ENCODE results near the gene CWC15. TPM values are rescaled to one million over a fixed set of nuclear protein-coding genes. Genes with fewer than 3 reads are reported as not detected.

Gene CWC15
- polyA plus RNA-seq, 1 donor (not counting 4 experiments of a cell fraction or from before 2014, with no cell fraction given) = 56.3 TPM

- TF ChIP-seq EZH2 (IDR thresholded peaks at IDR 0.05; ENCODE audit: low read length) (no peak), CTCF (optimal IDR thresholded peaks at IDR 0.05 in 1 of 3, IDR thresholded peaks at IDR 0.05 in 1 of 3, conservative IDR thresholded peaks at IDR 0.05 in 1 of 3; ENCODE audit: extremely low read depth in 1 of 3, insufficient read depth in 2 of 3, low read length in 3 of 3) (no peak)
- no peaks in the 10 kb centered on the region for H3K9me3 ChIP-seq (ENCODE audit: control insufficient read depth, low read depth, low read length)
- H4K20me1 ChIP-seq (ENCODE audit: control insufficient read depth, extremely low read depth, insufficient read depth, low read length) = no peaks in the 10 kb centered on the region
- H3K36me3 ChIP-seq (ENCODE audit: control insufficient read depth in 2 of 2, extremely low read depth in 1 of 2, insufficient read depth in 2 of 2, low read length in 2 of 2) = no peaks in the 10 kb centered on the region
- H3K4me3 ChIP-seq (ENCODE audit: control insufficient read depth in 2 of 3, extremely low read depth in 1 of 3, insufficient read depth in 2 of 3, low read depth in 1 of 3, low read length in 3 of 3) = no peak overlapping the region
- no peaks in the 10 kb centered on the region for H3K9me1 ChIP-seq (ENCODE audit: control insufficient read depth, extremely low read depth, insufficient read depth, low read length)
- DNase-seq (ENCODE audit: low read depth, low spot score) (no peak), FAIRE-seq (no peak)
- H3K27me3 ChIP-seq (ENCODE audit: control insufficient read depth, extremely low read depth, insufficient read depth, low read length) = no peaks in the 10 kb centered on the region
- no peaks in the 10 kb centered on the region for H3K4me1 ChIP-seq (ENCODE audit: control insufficient read depth, extremely low read depth, insufficient read depth, low read length)
- no peak overlapping the region for H2AFZ ChIP-seq (ENCODE audit: control insufficient read depth, low read length)
- no peak overlapping the region for H3K4me2 ChIP-seq (ENCODE audit: control insufficient read depth, extremely low read depth, insufficient read depth, low read depth, low read length)
- H3K9ac ChIP-seq (ENCODE audit: control insufficient read depth, extremely low read depth, insufficient read depth, low read length) = no peak overlapping the region
- no peak overlapping the region for H3K27ac ChIP-seq (ENCODE audit: control insufficient read depth, insufficient read depth, low read length)
- dilution Hi-C loops (cut with MboI; ENCODE audit: extremely low pct_ligation_motif_present, low sequenced_read_pairs) = no loop called here
- no peaks in the 10 kb centered on the region for H3K79me2 ChIP-seq (ENCODE audit: control insufficient read depth, insufficient read depth, low read length)
Observed at GRCh38 chr11:94928117-94928990, 45.0 kb downstream of the CWC15 start.

DNA sequence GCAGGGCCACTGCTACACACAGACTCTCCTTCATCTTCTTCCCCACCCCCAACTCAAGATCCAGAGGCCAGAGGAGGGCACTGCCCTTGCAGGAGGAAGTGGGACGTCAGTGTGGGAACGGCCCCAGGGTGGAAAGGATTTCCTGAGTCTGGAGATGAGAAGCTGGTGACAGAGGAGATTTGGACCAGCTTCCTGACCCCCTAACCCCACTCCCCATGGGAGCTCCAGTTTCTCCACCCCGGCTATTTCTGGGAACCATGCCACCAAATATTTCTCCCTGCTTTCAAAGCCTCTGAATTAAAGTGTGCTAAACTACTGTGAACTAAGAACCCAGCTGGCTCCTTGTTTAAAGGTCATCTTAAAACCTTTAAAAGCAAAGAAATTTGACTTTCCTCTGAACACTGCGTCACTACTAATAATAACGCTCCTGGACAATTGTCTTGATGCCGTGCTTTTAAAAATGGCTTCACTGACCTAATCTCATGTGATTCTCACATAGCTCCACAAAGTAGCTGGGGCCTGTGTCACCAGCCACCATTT lies 46.6 kb downstream of the CWC15 start:
- no peak for FAIRE-seq
- no peaks in the 10 kb centered on the region for H4K20me1 ChIP-seq (ENCODE audit: control insufficient read depth, extremely low read depth, insufficient read depth, low read length)
- no peaks in the 10 kb centered on the region for H3K9me1 ChIP-seq (ENCODE audit: control insufficient read depth, extremely low read depth, insufficient read depth, low read length)
- no peak for TF ChIP-seq EZH2 (IDR thresholded peaks at IDR 0.05; ENCODE audit: low read length)
- TF ChIP-seq CTCF (optimal IDR thresholded peaks at IDR 0.05 in 1 of 3, IDR thresholded peaks at IDR 0.05 in 1 of 3, conservative IDR thresholded peaks at IDR 0.05 in 1 of 3; ENCODE audit: extremely low read depth in 1 of 3, insufficient read depth in 2 of 3, low read length in 3 of 3) = no peak
- H3K36me3 ChIP-seq (ENCODE audit: control insufficient read depth in 2 of 2, extremely low read depth in 1 of 2, insufficient read depth in 2 of 2, low read length in 2 of 2) = no peaks in the 10 kb centered on the region
- no peaks in the 10 kb centered on the region for H3K79me2 ChIP-seq (ENCODE audit: control insufficient read depth, insufficient read depth, low read length)
- no peaks in the 10 kb centered on the region for H3K4me1 ChIP-seq (ENCODE audit: control insufficient read depth, extremely low read depth, insufficient read depth, low read length)
- dilution Hi-C loops (cut with MboI; ENCODE audit: extremely low pct_ligation_motif_present, low sequenced_read_pairs) = no loop called here
- no peak overlapping the region for H3K27ac ChIP-seq (ENCODE audit: control insufficient read depth, insufficient read depth, low read length)
- no peak overlapping the region for H2AFZ ChIP-seq (ENCODE audit: control insufficient read depth, low read length)
- H3K4me3 ChIP-seq (ENCODE audit: control insufficient read depth in 2 of 3, extremely low read depth in 1 of 3, insufficient read depth in 2 of 3, low read depth in 1 of 3, low read length in 3 of 3) = no peak overlapping the region
- H3K9ac ChIP-seq (ENCODE audit: control insufficient read depth, extremely low read depth, insufficient read depth, low read length) = no peak overlapping the region
- H3K9me3 ChIP-seq (ENCODE audit: control insufficient read depth, low read depth, low read length) = no peaks in the 10 kb centered on the region
- DNase-seq (ENCODE audit: low read depth, low spot score) = no peak
- no peaks in the 10 kb centered on the region for H3K27me3 ChIP-seq (ENCODE audit: control insufficient read depth, extremely low read depth, insufficient read depth, low read length)
- no peak overlapping the region for H3K4me2 ChIP-seq (ENCODE audit: control insufficient read depth, extremely low read depth, insufficient read depth, low read depth, low read length)
